Limb (tissue), 2 donors: ENCODE measurements around the gene FAM98C.
A peak's percentile ranks its signal among the peaks of the same experiment; 100 is the strongest.
"Not testable (repeated sequence)": the region's sequence is repeated elsewhere in the genome, so short reads cannot be mapped to it uniquely, and the experiment has no call there.

Source experiments
- DNase-seq, 2 donors: peaks; one replicate each; pipeline ENCODE4 v3.0.0-alpha.2; 2016; ENCODE audit errors: extremely low spot score in 2 of 2

The FAM98C gene

DNA sequence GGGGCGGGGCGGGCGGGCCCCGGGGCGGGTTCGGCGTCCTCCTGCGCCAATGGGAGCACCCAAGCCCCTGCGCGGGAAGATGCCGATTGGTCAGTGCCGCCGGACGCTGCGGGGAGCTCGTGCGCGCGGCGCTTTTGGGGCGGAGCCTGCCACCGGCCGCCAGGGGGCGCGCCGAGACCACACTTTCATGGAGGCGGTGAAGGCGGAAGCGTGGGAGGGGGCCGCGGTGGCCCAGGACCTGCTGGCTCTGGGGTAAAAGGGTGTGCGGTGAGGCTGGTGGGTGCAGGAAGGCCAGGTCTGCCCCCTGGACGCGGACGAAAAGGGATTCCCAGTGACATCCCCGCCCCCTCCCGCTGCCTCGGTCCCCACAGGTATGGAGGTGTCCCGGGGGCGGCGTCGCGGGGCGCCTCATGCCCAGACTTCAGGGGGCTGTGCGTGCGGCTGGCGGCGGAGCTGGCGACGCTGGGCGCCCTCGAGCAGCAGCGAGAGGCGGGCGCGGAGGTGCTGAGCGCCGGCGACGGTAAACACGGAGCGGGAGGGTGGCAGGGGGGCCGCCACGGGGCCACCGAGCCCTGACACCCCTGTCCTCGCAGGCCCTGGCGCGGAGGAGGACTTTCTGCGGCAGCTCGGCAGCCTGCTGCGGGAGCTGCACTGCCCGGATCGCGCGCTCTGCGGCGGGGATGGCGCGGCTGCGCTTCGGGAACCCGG, at the start of gene FAM98C:
Gene FAM98C, plus strand, starts transcription at position 127 of the 708 bp plus-strand sequence. Its CDS starts 61 bp downstream, at position 188.
- peak; percentile 97 to 100 for DNase-seq

DNA sequence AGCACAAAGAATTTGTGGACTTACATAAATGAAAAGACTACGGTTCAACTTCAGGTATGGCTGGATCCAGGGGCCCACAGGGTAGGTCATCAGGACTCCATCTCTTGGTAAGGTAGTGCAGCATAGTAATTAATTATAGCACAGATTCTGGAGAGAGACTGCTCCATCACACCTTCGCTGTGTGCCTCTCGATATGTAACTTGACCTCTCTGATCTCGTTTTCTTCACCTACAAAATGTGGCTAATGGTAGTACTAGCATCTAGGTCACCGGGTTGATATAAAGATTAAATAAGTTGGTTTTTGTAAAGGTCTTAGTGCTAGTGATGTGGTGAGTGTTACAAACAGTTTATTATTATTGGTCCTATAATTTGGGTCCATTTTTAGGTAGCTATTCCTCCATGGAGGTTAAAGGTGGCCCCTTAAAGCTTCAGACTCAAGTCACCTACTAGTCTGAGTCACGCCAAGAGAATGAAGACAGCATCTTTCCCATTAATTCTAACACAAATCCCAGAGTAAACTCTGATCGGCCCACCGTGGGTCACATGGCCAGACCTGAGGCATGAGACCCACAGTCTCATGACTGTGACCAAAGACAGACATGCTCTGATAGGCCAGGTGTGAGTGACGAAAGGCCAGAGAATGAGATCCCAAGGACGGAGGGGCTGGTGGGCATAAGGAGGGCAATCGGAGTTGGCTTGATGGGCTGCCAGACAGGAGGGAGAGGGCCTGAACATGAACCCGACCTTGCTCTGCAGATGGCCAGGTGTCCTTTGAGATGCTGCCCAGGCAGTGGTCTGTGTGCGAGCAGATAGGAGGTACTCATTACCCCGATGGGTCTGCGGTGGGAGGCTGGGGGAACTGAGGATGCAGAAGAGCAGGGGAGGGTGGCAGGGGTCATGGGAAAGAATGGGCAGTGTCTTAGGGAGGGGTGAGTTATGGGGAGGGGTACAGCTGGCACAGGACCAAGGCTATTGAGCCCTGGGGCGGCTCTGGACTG, 46.9 kb upstream of the FAM98C start:
- no peak for DNase-seq

DNA sequence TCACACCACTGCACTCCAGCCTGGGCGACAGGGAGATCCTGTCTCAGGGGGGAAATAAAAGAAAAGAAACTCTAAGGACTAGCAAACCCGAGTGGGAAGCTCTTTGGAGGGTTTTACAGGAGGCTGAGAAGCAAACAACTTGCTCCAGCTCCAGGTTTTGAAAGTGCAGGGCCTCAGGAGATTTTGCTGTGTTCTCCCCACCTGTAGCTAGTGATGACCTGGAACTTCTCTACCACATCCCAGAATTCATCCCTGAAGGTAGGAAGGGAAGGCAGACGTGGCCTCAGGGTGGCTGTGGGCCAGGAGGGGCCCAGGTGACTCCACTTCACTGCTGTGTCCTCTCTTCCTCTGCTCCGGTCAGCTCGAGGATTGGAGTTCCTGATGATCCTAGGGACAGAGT, 44.8 kb upstream of the FAM98C start:
- no peak for DNase-seq

DNA sequence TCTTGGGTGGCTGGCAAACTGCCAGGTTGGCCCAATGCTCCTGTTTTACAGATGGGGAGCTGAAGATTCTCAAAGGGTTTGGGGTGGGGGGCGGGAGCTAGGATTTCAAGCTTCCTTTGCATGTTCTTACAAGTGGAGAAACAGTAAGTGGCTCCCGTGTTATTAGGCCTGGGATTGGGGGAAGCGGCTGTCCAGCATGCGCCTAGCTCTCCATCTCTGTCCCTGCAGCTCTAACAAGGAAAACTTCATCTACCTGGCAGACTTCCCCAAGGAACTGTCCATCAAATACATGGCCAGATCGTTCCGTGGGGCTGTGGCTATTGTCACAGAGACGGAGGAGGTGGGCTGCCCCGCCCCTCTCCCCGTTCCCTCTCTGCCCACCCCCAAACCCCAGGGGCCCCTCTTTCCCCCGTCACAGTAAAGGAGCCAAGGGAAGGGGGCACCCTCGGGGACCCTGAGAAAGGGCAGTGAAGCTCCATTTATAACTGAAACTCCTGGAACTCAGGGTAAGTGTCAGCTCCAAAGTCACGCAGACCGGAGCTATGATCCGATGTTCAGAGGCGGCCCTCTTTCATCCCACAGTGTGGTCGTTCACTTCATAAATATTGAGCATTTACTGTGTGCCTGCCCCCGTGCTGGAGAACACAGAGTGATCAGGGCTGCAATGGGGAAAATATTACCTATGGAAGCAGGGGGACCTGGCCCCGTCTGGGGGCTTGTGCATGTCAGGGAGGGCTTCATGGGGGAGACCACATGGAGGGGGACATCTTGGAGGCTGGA, 43.5 kb upstream of the FAM98C start:
- no peak for DNase-seq

DNA sequence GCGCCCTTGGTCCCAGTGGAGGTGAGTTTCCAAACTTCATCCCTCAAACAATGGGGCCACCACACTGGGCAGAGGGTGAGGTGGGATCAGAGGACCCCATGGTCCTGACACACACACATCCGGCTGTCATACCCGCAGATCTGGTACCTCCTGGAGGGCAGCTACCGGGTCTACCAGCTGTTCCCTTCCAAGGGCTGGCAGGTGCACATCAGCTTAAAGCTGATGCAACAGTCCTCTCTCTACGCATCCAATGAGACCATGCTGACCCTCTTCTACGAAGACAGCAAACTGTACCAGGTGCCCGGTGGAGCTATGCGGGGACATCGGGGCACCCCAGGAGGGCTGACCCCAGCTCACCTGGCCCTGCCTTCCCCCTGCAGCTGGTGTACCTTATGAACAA, 42.5 kb upstream of the FAM98C start:
- DNase-seq: no peak

DNA sequence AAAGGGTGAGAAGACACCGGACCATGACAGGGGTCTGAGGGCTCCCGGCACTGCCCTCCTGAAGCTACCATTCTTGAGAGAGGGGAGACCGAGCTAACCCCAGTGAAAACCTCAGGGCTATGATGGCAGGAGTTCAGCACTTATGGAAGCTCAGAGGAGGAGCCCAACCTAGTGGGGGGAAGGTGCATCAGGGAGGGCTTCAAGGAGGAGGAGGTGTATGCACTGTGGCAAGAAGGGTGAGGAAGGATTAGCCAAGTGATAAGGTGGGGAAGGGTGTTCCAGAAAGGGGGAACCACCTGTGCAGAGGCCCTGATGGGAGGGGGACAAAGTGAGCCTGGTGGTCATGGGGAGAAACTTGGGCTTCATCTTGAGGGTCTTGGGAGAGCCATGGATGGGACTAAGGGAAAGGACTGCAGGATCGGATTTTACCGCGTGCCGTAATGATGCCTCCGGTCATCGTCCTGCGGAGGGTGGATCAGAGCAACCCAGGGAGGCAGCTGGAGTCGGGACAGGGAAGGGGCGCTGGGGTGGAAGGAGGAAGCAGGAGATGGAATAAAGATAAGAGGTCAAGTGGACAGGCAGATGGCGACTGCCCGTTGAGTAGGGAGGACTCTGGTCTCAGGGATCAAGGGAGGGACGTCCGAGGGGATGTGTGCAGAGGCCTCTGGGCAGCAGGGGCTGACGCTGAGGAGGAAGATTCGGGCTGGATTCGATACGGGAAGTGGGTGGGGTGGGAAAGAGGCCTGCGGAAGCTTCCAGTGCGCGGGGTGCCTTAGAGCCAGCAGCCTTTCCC, 41.9 kb upstream of the FAM98C start:
- no peak for DNase-seq

DNA sequence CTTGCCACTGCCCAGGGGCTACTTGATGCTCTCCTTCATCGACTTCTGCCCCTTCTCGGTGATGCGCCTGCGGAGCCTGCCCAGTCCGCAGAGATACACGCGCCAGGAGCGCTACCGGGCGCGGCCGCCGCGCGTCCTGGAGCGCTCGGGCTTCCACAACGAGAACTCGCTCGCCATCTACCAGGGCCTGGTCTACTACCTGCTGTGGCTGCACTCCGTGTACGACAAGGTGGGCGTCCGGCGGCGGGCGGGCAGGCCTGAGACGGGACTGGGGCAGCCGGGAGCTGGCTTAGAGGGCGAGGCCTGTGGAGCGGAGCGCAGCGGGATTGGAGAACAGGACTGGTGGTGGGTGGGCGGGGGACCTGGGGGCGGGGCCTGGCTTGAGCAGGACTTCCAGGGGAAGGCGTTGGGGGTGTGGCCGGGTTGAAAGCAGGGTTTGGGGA, 41.2 kb upstream of the FAM98C start:
- DNase-seq: peak; percentile 77 to 87

DNA sequence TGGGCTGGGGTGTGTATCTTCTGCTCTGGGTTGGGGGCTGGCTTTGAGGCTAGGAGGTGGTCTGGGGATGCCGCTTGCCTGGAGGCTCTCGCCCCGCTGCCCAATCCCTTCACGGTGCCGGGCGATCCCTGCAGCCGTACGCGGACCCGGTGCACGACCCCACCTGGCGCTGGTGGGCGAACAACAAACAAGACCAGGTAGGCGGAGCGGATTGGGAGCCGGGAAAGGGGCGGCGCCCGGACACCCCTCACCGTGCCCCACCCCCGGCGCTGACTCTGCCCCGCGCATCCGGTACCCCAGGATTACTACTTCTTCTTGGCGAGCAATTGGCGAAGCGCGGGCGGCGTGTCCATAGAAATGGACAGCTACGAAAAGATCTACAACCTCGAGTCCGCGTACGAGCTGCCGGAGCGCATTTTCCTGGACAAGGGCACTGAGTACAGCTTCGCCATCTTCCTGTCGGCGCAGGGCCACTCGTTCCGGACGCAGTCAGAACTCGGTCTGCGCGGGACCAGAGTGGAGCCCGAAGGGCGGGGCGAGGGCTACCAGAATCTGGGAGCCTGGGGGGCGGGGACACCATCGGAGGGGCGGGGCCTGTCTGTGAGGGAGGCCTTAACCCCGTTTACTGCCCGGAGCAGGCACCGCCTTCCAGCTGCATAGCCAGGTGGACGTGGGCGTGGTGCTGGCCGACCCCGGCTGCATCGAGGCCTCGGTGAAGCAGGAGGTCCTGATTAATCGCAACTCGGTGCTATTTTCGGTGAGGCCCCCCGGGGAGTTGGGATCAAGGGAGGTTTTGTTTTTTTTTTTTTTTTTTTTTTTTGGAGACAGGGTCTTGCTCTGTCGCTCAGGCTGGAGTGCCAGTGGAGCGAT, 40.6 kb upstream of the FAM98C start:
- DNase-seq: peak; percentile 40 to 78

DNA sequence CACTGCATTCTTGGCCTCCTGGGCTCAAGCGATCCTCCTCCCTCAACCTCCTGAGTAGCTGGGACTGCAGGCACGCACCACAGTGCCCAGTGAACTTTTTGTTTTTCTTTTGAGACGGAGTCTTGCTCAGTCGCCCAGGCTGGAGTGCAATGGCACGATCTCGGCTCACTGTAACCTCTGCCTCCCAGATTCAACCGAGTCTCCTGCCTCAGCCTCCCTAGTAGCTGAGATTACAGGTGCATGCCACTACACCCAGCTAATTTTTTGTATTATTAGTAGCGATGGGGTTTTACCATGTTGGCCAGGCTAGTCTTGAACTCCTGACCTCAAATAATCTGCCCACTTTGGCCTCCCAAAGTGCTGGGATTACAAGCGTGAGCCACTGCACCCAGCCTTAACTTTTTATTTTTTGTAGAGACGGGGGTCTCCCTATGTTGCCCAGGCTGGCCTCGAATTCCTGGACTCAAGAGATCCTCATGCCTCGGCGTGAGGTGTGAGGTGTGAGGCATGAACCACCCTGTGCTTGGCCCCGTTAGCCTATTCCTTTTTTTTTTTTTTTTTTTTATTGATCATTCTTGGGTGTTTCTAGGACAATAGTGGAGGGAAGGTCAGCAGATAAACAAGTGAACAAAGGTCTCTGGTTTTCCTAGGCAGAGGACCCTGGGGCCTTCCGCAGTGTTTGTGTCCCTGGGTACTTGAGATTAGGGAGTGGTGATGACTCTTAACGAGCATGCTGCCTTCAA, 39.8 kb upstream of the FAM98C start:
- DNase-seq: not testable (repeated sequence)

DNA sequence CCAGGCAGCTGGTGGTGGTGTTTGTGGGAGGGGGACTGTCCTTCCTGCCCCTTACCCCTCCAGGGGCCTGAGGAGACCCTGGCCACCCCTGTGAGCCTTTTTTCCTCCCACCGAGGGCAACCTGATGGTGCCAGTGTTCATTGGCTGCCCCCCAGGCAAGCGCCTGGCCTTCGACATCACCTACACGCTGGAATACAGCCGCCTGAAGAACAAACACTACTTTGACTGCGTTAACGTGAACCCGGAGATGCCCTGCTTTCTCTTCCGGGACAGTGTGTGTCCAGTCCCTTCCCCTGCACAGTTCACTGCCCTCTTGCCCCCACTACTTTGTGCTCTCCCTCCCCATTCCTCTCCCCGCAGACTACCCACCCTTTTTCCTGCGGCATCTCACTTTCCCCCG, 35.9 kb upstream of the FAM98C start:
- no peak for DNase-seq

DNA sequence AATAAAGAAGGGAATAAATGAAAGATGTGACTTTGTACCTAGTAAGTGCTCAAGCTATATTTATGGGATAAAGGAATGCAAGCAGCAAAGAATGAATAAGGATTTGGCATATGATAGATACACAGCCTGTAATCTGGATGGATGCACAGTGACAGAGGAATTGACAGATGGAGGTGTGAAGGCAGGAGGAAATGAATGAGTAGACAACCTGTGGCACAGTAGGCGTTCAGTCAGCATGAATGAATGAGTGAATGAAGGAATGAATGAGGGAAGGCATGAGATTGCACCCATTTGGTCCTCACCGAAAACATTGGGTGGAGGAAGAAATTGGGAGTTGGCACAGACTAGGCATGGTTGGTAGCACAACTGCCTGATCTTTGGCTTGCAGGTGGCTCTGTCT, 33.3 kb upstream of the FAM98C start:
- DNase-seq: no peak

DNA sequence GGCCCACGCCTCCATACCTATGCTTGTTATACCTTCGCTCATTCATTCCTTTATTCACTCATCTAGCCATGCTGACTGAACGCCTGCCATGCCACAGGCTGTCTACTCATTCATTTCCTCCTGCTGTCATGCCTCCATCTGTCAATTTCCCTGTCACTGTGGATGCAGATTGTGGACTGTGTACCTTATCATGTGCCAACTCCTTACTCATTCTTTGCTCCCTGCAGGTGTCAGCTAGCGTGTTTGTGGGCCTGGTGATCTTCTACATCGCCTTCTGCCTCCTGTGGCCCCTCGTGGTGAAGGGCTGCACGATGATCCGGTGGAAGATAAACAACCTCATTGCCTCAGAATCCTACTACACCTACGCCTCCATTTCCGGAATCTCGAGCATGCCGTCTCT, 32.6 kb upstream of the FAM98C start:
- DNase-seq: no peak

DNA sequence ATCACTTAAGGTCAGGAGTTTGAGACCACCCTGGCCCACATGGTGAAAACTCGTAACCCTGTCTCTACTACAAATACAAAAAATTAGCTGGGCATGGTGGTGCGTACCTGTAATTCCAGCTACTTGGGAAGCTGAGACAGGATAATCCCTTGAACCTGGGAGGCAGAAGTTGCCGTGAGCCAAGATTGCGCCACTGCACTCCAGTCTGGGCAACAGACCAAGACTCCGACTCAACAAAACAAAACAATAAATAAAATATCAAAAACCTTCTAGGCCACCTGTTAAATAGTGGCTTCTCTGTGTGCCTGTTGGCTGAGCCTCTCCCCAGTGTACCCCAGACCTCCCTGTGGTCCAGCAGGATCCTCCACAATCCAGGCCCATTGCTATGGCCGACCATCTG, 31.8 kb upstream of the FAM98C start:
- DNase-seq: no peak

DNA sequence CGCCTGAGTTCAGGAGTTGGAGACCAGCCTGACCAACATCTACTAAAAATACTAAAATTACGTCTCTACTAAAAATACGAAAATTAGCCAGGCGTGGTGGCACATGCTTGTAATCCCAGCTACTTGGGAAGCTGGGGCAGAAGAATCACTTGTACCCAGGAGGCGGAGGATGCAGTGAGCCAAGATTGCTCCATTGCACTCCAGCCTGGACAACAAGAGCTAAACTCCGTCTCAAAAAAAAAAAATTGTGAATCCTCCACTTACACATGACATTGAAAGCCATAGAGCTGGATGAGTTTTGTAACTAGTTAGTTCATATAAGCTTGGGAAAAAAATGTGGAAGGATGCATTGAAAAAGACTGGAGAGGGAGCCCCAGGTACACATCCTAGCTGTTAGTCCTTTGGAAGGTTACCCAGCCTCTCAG, 29.0 kb upstream of the FAM98C start:
- DNase-seq: no peak

DNA sequence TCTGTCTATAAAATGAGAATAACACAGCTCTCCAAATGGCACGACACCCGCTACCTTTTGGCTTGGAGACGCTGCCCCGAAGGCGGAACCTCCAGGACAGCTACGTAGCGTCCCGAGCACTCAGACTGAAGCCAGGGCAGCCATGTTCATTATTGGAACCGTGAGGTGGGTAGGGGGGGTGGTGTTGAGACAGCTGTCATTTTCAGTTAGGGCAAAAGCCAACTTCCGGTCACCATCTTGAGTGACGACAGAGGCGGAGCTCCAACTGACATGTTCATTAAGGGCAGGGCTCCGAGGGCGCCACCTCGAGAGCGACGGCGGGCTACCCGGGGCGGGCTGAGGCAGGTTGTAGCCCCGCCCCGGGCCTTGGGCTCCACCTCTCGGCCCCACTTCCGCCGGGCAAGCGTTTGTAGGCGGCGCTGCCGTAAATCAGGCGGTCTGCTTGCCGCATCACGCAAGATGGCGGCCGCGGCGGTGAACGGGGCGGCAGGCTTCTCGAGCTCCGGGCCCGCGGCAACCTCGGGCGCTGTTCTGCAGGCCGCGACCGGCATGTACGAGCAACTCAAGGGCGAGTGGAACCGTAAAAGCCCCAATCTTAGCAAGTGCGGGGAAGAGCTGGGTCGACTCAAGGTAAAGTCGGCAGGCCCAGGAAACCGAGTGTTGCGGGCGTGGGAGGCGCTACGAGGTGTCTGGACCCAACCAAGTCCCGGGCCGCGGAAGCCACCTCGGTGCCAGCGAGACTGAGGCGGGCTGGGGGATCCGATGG, 28.4 kb upstream of the FAM98C start, which contains the start of gene PSMD8:
Gene PSMD8, plus strand, starts transcription at position 240 of the 766 bp plus-strand sequence. Its CDS starts 31 bp downstream, at position 271.
- DNase-seq: peak; percentile 98 to 99

DNA sequence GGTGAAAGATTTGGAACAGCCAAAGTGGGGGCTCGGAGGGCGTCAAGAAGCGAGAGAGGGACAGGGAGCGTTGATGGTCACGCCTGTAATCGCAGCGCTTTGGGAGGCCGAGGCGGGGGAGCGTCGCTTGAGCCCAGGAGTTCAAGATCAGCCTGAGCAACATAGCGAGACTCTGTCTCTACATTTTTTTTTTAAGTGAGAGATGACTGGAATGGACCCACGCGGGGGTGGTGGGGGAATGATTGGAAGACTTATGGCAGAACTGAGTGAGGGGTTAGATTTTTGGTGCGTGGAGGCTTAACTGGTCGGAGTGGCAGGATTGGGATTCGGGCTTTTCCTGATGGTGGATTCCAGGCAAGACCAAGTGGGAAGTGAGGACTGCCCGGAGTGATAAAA, 27.8 kb upstream of the FAM98C start:
- DNase-seq: no peak

DNA sequence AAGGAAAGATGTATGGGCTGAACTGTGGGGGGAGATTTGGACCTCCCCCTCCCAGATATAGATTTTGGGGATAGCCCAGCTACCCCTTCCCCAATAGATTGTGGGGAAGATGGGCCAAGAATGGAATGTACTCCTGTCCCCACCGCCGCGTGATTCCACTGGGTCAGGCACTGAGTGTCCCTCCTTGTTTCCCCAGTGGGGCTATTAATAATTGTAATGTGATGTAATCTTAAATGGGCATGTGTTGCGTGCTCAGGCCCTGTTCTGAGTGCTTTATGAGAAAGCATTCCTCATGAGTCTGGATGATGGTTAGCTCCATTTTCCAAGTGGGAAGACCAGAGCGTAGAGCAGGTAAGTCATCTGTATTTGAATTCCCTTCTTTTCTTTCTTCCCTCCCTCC, 27.1 kb upstream of the FAM98C start:
- DNase-seq: no peak

DNA sequence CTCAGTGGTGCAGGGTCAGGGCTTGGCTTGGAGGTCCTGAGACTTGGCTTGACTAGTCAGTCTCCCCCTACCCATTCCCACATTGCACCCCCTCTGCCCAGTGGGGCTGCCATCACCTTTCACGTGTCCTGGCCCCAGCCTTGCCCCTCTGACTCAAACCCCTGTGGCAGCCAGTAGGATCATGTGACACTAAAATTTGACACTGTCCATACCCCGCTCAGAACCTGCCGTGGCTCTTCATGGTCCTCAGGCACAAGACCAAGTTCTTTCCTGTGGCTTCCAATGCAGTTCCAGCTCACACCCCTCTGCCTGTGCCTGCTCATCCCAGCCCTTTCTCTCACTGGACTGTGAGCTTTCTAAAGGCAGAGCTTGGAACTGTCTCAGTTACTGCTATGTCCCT, 26.3 kb upstream of the FAM98C start:
- no peak for DNase-seq
